ENCODE measurements around the gene DCAF11.

Gene DCAF11

DNA sequence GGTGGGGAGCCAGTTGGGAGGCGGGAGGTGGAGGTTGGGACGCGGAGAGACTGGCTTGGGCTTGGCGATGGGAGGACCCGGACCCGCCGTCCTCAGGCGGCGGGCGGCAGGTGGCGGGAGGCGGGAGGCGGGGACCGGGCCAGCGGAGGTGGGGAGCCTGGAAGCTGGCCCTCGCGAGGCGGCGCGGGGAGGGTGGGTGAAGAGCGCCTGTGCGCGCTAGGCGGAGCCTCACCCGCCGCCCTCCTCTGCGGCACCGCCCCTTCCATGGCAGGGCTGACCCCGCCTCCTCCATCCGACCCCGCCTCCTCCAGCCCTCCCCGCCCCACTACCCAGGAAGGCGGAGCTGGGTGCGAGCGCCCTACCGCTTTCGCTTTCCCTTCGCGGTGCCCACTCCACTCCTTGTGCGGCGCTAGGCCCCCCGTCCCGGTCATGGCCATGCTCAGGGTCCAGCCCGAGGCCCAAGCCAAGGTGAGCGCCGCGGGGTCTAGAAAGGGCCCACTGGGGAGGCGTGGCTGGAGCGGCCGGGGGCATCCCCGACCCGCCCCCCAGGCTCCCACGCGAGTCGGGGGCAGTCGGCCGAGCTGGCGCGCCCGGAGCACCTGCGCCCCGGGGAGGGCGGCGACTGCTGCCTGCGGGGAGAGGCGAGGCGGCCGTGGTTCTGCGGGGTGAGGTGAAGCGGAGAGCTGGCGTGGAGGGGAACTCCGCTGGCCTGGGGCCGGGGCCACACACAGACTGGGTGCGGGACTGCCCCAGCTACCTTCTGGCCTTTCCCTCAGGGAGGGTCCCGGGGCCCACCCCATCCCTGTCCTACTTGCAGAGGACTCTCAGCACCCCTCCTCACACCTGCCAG is 21.5 kb downstream of the DCAF11 start, which contains the start of gene PSME1 (continued):
- TF ChIP-seq, protein P1, sequence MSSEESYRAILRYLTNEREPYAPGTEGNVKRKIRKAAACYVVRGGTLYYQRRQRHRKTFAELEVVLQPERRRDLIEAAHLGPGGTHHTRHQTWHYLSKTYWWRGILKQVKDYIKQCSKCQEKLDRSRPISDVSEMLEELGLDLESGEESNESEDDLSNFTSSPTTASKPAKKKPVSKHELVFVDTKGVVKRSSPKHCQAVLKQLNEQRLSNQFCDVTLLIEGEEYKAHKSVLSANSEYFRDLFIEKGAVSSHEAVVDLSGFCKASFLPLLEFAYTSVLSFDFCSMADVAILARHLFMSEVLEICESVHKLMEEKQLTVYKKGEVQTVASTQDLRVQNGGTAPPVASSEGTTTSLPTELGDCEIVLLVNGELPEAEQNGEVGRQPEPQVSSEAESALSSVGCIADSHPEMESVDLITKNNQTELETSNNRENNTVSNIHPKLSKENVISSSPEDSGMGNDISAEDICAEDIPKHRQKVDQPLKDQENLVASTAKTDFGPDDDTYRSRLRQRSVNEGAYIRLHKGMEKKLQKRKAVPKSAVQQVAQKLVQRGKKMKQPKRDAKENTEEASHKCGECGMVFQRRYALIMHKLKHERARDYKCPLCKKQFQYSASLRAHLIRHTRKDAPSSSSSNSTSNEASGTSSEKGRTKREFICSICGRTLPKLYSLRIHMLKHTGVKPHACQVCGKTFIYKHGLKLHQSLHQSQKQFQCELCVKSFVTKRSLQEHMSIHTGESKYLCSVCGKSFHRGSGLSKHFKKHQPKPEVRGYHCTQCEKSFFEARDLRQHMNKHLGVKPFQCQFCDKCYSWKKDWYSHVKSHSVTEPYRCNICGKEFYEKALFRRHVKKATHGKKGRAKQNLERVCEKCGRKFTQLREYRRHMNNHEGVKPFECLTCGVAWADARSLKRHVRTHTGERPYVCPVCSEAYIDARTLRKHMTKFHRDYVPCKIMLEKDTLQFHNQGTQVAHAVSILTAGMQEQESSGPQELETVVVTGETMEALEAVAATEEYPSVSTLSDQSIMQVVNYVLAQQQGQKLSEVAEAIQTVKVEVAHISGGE (tag by site-specific recombination; conservative IDR thresholded peaks at IDR 0.05; ENCODE audit: low read depth): no peak
- peak; percentile 90 for TF ChIP-seq SP2 (tag by site-specific recombination; IDR thresholded peaks at IDR 0.05)
- no peak for TF ChIP-seq BCL11A (tag by site-specific recombination; IDR thresholded peaks at IDR 0.05; ENCODE audit: low read depth)
- no peak for TF ChIP-seq ZNF776 (tag by site-specific recombination; IDR thresholded peaks at IDR 0.05; ENCODE audit: borderline replicate concordance)
- TF ChIP-seq, protein P2, sequence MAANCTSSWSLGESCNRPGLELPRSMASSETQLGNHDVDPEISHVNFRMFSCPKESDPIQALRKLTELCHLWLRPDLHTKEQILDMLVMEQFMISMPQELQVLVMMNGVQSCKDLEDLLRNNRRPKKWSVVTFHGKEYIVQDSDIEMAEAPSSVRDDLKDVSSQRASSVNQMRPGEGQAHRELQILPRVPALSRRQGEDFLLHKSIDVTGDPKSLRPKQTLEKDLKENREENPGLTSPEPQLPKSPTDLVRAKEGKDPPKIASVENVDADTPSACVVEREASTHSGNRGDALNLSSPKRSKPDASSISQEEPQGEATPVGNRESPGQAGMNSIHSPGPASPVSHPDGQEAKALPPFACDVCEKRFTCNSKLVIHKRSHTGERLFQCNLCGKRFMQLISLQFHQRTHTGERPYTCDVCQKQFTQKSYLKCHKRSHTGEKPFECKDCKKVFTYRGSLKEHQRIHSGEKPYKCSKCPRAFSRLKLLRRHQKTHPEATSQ (tag by site-specific recombination; IDR thresholded peaks at IDR 0.05): 0 out of 2 replicates have a peak, but pooled peaks have one; percentile 12
- TF ChIP-seq ZNF585B (tag by site-specific recombination; IDR thresholded peaks at IDR 0.05): no peak
- TF ChIP-seq ZNF23 (tag by site-specific recombination; IDR thresholded peaks at IDR 0.05; ENCODE audit: borderline replicate concordance): no peak
- no peak for TF ChIP-seq ZNF37A (tag by site-specific recombination; IDR thresholded peaks at IDR 0.05)
- TF ChIP-seq ZBTB17 (tag by site-specific recombination; IDR thresholded peaks at IDR 0.05): 0 out of 2 replicates have a peak, but pooled peaks have one; percentile 35
- TF ChIP-seq MEIS1 (CRISPR knock-in tag; IDR thresholded peaks at IDR 0.05; ENCODE audit: borderline replicate concordance): no peak
- peak; percentile 98 for TF ChIP-seq SP3 (tag by site-specific recombination; IDR thresholded peaks at IDR 0.05)
- no peak for TF ChIP-seq ZNF768 (tag by site-specific recombination; IDR thresholded peaks at IDR 0.05)
- TF ChIP-seq ZNF558 (tag by site-specific recombination; IDR thresholded peaks at IDR 0.05): no peak
- no peak for TF ChIP-seq ZNF560 (tag by site-specific recombination; IDR thresholded peaks at IDR 0.05; ENCODE audit: borderline replicate concordance)
- TF ChIP-seq ZNF335 (tag by site-specific recombination; conservative IDR thresholded peaks at IDR 0.05): peak; percentile 71; the same call in 1 of the 2 replicates
- TF ChIP-seq ZBTB44 (tag by site-specific recombination; IDR thresholded peaks at IDR 0.05): no peak
- TF ChIP-seq ZNF274 (IDR thresholded peaks at IDR 0.05; ENCODE audit: low read length): no peak
- no peak for TF ChIP-seq ZNF274 (tag by site-specific recombination; IDR thresholded peaks at IDR 0.05; ENCODE audit: borderline replicate concordance)
- no peak for TF ChIP-seq SETDB1 (IDR thresholded peaks at IDR 0.05; ENCODE audit: insufficient read length, low read length)
- TF ChIP-seq, protein P3, sequence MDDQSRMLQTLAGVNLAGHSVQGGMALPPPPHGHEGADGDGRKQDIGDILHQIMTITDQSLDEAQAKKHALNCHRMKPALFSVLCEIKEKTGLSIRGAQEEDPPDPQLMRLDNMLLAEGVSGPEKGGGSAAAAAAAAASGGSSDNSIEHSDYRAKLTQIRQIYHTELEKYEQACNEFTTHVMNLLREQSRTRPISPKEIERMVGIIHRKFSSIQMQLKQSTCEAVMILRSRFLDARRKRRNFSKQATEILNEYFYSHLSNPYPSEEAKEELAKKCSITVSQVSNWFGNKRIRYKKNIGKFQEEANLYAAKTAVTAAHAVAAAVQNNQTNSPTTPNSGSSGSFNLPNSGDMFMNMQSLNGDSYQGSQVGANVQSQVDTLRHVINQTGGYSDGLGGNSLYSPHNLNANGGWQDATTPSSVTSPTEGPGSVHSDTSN (CRISPR knock-in tag; IDR thresholded peaks at IDR 0.05): 0 out of 2 replicates have a peak, but pooled peaks have one; percentile 28
- TF ChIP-seq ZNF692 (tag by site-specific recombination; IDR thresholded peaks at IDR 0.05): peak; percentile 65; the same call in 1 of the 2 replicates
- TF ChIP-seq ZFP41 (tag by site-specific recombination; IDR thresholded peaks at IDR 0.05; ENCODE audit: borderline replicate concordance): no peak
- TF ChIP-seq, protein P4, sequence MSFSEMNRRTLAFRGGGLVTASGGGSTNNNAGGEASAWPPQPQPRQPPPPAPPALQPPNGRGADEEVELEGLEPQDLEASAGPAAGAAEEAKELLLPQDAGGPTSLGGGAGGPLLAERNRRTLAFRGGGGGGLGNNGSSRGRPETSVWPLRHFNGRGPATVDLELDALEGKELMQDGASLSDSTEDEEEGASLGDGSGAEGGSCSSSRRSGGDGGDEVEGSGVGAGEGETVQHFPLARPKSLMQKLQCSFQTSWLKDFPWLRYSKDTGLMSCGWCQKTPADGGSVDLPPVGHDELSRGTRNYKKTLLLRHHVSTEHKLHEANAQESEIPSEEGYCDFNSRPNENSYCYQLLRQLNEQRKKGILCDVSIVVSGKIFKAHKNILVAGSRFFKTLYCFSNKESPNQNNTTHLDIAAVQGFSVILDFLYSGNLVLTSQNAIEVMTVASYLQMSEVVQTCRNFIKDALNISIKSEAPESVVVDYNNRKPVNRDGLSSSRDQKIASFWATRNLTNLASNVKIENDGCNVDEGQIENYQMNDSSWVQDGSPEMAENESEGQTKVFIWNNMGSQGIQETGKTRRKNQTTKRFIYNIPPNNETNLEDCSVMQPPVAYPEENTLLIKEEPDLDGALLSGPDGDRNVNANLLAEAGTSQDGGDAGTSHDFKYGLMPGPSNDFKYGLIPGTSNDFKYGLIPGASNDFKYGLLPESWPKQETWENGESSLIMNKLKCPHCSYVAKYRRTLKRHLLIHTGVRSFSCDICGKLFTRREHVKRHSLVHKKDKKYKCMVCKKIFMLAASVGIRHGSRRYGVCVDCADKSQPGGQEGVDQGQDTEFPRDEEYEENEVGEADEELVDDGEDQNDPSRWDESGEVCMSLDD (tag by site-specific recombination; IDR thresholded peaks at IDR 0.05): no peak
- no peak for TF ChIP-seq ZNF549 (tag by site-specific recombination; IDR thresholded peaks at IDR 0.05)
- no peak for TF ChIP-seq HOXA7 (CRISPR knock-in tag; IDR thresholded peaks at IDR 0.05; ENCODE audit: borderline replicate concordance)
- TF ChIP-seq ZNF133 (tag by site-specific recombination; IDR thresholded peaks at IDR 0.05): no peak
- no peak for TF ChIP-seq ZNF629 (tag by site-specific recombination; IDR thresholded peaks at IDR 0.05)
- TF ChIP-seq ZNF654 (tag by site-specific recombination; IDR thresholded peaks at IDR 0.05; ENCODE audit: low read depth): no peak
